PC-9 (cell line): ENCODE measurements around the gene GRM7.

ENCODE experiments used
- EZH2 ChIP-seq: fragments of 200-600 bp; sonication (generic); IDR thresholded peaks from 2 replicates; pipeline ENCODE4 v1.8.0; 2017; ENCODE audit warnings: antibody characterized with exemption, low read depth
- TF ChIP-seq, protein P1 (sequence below): fragments of 200-600 bp; sonication (generic); conservative IDR thresholded peaks from 2 replicates; pipeline ENCODE4 v1.6.1; 2017; ENCODE audit warnings: mixed run types, antibody characterized with exemption, mild to moderate bottlenecking, moderate library complexity

DNA sequence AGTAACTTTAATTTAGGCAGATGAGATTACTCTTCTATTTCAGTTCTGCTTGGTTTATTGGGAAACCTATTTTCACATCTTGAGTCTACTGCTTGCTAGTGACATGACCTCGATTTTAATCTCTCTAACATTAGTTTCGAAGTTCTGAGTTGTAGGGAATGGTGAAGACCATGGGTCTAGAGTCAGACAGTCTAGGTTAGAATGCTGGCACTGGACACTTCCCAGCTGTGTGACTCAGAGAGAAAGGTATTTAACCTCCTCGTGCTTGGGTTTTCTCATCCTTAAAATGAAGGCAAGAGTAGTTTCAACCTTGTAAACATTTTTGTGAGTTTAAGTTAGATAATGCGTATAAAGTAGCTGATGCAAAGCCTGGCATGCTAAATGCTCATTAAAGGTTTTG, 422.1 kb downstream of the GRM7 start:
- TF ChIP-seq, protein P1, sequence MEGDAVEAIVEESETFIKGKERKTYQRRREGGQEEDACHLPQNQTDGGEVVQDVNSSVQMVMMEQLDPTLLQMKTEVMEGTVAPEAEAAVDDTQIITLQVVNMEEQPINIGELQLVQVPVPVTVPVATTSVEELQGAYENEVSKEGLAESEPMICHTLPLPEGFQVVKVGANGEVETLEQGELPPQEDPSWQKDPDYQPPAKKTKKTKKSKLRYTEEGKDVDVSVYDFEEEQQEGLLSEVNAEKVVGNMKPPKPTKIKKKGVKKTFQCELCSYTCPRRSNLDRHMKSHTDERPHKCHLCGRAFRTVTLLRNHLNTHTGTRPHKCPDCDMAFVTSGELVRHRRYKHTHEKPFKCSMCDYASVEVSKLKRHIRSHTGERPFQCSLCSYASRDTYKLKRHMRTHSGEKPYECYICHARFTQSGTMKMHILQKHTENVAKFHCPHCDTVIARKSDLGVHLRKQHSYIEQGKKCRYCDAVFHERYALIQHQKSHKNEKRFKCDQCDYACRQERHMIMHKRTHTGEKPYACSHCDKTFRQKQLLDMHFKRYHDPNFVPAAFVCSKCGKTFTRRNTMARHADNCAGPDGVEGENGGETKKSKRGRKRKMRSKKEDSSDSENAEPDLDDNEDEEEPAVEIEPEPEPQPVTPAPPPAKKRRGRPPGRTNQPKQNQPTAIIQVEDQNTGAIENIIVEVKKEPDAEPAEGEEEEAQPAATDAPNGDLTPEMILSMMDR, result no peak
- no peak for TF ChIP-seq EZH2
